ENCODE measurements around the gene NLRC5.
"Not testable (repeated sequence)": the region's sequence is repeated elsewhere in the genome, so short reads cannot be mapped to it uniquely, and the experiment has no call there.

NLRC5 gene

DNA sequence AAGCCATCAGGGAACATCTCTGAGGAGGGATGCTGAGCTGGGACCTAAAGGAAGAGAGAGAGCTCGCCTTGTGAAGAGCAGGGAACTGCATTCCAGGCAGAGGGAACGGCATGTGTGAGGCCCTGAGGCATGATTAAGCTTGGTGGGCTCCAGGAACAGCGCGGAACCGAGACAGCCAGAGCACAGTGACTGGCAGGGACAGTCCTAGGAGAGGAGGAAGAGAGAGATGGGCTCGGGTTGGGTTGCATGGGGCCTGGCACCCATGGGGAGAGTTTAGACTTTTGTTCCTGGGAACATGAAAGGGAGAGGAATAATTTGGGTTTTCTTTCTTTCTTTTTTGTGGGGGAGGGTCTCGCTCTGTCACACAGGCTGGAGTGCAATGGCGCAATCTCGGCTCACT, 63.8 kb downstream of the NLRC5 start:
- DNase-seq: no peak

DNA sequence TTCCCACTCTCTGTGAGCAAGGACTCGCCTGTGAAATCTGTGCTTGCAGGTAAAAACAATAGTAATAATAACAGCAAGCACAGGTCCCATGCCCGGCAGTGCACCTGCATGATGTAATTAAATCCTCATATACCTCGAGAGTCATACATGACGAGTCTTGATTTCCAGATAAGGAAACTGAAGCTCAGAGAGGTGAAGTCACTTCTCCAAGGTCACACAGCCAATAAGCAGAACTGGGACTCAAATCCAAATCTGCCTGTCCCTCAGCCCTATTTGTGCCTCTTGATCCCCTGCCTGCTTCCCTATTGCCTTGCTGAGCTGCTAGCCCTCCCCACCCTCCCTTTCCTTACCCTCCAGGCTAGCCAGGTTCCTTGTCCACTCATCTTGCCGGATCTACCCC, 65.0 kb downstream of the NLRC5 start:
- DNase-seq: no peak

DNA sequence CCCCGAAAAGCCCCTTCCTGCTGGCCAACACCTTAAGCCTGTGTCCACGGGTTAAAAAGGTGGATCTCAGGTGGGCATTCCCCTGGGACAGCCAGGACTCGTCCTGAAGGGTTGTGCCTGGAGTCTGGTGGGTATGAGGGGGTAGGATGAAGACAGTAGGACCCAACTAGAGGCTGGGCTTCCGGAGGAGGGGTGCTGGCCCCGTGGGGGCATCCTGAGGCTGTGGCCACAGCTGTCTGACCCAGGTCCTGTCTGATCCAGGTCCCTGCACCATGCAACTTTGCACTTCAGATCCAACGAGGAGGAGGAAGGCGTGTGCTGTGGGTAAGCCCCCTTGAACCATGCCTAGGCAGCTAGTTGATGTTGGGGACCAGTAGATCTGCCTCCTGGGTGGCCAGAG, 65.4 kb downstream of the NLRC5 start:
- DNase-seq: no peak

DNA sequence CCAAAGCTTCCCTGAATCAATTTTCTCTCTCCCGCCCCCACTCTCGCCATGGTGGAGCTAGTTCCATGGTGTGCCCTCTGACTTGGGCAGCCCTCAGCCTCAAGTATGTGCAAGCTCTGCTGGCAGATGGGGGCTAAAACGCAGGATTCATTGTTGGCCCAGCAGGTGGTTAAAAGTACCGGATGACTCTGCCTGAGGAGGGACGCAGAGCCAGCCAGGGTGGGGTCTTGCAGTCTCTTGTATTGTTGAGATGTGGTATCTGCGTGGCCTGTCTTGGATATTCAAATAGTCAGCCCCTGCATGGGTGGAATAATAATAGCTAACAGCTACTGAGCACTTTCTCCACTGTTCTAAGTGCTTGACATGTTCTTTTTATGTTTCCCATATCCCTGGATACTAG, 66.3 kb downstream of the NLRC5 start:
- DNase-seq: no peak

- no peak for DNase-seq
These were observed 69.0 kb downstream of the NLRC5 start for GRCh38 chr16:57058291-57058861.

DNA sequence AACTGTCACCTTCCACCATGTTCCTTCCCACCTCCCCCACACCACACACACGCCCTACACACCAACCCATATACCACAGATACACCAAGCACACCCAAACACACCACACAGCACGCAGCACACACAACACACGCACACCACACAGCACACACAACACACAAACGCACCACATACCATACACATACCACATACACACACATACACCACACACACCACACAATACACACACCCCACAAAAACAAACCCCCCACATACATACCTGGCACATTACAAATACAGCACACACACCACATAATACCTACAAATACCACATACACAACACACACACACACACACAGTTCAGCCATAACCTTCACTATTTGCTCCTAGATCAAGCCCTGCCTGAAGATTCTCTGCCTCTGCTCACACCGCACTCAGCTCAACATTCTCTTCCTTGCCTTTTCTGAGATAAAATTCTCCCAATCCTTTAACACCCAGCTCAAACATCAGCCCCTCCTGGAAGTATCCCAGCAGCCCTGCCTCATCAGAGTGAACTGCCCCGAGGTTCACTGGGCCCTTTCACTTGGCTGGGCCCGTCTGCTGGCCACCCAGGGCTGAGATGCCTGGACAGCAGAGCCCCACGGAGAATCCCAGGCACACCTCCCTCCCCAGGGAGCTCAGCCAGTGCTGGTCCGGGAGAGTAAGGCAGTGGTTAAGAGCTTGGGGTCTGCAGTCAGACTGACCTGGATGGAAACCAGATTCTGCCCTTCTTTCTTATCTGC, 71.1 kb downstream of the NLRC5 start:
- DNase-seq: no peak

DNA sequence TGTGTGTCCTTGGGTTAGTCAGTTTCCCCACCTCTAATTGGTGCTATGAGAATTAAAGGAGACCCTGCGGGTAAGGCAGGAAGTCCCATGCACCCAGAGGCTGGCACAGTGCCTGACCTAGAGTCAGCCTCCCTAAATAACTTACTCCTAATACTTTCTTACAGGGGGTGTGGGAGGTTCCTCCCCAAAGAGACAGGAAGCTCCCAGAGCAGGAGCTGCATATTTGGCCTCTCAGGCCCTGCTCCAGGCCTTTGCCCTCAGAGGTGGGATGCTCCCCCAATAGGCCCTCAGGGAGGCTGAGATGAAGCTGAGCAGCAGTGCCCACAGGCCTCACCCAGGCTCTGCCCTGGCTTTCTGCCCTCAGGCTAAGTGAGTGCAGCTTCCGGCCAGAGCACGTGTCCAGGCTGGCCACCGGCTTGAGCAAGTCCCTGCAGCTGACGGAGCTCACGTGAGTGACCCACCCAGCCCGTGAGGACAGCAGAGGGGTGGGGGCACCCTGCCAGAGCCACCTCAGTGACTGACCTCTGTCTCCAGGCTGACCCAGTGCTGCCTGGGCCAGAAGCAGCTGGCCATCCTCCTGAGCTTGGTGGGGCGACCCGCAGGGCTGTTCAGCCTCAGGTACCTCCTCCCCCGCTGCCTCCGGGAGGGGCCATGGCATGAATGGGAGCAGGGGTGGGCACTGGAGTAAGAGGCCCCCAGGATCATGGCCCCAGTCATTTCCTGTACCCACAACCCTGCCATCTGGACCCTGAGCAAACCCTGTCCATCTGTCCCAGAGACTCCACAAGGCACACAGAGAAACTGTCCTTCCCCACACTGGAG, 71.9 kb downstream of the NLRC5 start:
- DNase-seq: no peak

DNA sequence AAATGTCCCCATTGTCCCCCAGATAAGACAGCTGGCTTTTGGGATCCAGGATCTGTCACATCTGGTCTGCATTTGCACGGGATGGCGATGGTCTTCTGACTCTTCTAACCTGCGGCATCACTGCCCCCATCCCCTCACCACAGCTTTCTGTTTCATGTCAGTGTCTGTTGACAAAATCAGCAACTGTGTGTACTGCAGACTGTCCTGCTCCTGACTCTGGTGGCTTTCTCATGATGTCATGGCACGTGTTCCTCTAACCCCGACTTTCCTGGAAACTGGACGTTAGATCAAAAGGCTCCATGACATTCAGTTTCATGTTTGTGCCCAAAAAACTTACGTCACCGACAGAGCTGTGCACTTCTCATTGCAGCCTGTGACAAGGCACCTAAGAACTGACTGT, 73.0 kb downstream of the NLRC5 start:
- no peak for DNase-seq

DNA sequence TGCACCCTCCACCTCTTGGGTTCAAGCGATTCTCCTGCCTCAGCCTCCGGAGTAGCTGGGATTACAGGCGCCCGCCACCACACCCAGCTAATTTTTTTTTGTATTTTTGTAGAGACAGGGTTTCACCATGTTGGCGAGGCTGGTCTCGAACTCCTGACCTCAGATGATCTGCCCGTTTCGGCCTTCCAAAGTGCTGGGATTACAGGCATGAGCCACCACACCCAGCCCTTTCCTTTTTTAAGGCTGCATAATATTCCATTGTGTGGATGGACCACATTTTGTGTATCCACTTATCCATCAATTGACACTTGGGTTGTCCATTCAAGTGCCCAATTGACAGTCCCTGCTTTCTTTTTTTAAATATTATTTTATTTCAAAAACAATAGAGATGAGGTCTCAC, 73.8 kb downstream of the NLRC5 start:
- not testable (repeated sequence) for DNase-seq

DNA sequence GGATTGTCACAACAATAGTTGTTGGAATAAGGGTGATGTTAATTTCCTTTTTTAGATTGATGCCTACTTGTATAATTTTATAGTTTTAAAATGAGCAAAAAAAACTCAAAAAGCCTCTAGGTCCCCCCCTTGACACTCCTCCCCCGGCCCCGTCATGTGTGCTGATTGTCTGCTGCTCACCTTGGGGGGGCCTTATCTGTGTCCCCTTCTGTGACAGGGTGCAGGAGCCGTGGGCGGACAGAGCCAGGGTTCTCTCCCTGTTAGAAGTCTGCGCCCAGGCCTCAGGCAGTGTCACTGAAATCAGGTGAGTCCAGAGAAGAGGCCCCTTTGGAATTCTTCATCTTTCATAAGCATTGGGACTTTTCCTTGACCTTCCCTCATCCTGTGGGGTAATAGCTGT, 75.6 kb downstream of the NLRC5 start:
- no peak for DNase-seq

- no peak for DNase-seq
These were observed 77.3 kb downstream of the NLRC5 start for GRCh38 chr16:57066625-57067024.

- DNase-seq: no peak
These were observed 78.0 kb downstream of the NLRC5 start for GRCh38 chr16:57067347-57067746.

- DNase-seq: no peak
These were observed 79.7 kb downstream of the NLRC5 start for GRCh38 chr16:57069053-57069452.

DNA sequence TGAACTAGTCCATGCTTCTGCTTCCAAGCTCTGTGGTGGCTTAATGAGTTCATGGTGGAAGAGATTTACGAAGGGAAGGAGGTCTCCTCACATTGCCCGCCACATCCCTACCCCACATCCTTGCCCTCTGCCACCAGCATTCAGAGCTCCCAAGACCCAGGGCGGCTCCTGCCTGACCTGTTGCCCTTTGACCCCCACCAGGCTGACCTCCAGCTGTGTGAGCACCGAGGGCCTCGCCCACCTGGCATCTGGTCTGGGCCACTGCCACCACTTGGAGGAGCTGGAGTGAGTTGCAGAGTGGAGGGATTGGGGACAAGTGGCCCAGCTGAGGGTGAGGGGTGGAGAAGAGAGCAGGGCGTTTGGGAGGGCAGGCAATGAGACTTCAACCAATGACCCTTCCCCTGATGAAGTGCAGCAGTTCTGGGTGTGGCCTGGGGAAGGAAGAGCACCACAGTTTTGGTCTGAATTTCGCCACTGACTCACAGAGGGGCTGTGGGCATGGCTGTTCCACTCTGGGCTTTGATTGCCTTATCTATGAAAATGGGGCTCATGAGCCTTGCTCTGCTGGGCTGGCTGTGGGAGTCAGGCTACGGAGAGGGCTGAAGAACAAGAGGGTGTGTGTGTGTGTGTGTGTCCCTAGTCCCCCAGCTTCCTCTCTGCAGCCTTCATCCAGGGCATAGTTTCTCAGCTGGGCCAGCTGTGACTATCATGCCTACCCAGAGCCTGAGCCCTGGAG, 80.4 kb downstream of the NLRC5 start:
- DNase-seq: no peak

DNA sequence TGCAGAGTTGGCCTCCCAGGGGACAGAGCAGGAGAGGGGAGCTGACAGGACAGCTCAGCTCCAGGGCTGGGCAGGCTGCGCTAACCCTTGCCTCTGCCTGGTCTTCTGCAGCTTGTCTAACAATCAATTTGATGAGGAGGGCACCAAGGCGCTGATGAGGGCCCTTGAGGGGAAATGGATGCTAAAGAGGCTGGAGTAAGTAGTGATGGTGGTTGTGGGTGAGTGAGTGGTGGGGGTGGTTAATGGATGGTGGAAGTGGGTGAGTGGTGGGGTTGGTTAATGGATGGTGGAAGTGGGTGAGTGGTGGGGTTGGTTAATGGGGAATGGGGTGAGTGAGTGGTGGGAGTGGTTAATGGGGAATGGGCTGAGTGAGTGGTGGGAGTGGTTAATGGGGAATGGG, 81.1 kb downstream of the NLRC5 start:
- DNase-seq: no peak

DNA sequence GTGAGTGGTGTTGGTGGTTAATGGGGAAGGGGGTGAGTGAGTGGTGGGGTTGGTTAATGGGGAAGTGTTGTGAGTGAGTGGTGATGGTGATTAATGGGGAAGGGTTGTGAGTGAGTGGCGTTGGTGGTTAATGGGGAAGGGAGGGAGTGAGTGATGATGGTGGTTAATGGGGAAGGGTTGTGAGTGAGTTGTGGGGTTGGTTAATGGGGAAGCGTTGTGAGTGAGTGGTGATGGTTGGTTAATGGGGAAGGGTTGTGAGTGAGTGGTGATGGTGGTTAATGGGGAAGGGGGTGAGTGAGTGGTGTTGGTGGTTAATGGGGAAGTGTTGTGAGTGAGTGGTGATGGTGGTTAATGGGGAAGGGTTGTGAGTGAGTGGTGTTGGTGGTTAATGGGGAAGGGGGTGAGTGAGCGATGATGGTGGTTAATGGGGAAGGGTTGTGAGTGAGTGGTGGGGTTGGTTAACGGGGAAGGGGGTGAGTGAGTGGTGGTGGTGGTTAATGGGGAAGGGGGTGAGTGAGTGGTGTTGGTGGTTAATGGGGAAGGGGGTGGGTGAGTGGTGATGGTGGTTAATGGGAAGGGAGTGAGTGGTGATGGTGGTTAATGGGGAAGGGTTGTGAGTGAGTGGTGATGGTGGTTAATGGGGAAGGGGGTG, 81.8 kb downstream of the NLRC5 start:
- DNase-seq: not testable (repeated sequence)

DNA sequence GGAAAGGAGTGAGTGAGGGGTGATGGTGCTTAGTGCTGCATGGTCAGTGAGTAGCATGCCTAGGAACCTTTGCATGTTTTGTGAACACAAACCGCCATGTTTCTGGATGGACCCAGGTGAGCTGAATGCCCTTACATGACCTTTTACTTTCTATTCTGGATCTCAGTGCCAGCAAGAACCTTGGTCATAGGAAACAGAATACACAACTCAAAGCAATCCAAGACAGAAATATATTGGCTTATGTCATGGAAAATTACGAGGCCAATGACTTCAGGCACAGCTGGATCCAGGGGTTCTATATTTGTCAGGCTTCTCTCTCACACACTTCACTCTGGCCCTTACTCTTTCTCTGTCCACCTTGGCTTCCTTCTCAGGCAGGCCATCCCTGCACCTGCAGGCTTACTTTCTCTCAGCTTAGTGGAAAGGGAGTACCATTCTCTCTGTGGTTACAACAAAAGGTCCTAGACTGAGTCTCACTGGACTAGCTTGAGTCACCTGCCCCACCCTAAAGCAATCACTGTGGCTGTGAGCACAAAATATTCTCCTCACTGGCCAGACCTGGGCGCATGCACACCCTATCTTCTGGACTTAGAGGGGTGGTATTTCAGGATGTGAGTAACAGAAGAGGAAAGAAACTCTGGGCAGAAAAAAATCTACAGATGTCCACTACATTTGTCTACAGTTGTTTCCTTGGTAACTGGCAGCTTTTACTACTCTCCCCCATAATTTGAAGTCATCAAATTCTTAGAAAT, 82.7 kb downstream of the NLRC5 start:
- DNase-seq: no peak

DNA sequence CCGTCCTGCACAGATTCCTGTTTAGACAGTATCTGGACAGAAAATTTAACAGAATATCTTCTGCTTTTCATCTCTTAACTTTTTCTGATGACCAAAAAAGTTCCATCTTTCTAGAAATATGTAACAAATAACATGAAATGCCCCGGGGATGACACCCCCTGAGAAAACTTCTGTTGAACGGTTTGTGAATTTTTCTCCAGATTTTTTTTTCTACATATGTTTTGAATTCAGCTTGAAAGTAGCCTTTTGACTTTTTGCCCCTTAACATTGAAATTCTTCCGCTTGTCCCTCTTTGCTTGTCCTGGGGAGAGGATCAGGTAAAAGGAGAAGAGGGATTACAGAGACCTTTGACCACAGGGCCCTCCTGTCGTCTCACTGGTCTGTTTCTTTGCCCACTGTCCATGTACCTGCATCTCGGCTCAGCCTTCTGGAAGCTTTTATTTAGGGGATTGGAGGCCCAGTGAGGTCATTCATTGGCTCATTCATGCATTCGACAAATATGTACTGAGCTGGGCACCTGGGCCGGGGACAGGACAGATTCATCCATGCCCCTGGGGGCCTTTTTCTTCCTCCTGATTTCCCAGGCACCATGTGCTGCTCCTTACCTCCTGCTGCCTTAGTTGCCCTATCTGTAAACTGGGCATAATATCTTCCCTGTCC, 83.4 kb downstream of the NLRC5 start:
- no peak for DNase-seq

DNA sequence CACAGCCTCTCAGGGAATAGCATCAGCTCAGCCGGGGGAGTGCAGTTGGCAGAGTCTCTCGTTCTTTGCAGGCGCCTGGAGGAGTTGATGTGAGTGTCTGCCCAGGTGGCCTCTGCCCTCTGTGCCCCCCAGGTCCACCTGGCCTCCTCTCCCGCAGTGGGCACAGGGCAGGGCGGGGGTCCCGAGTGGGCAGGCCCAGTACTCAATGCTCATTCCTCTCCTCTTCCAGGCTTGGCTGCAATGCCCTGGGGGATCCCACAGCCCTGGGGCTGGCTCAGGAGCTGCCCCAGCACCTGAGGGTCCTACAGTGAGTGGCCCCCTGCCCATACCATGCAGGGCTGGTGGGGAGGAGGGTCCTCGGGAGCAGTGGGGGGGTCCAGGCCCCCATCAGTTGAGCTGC, 88.4 kb downstream of the NLRC5 start:
- DNase-seq: no peak

- no peak for DNase-seq
These were observed 92.4 kb downstream of the NLRC5 start for GRCh38 chr16:57081744-57082143.

DNA sequence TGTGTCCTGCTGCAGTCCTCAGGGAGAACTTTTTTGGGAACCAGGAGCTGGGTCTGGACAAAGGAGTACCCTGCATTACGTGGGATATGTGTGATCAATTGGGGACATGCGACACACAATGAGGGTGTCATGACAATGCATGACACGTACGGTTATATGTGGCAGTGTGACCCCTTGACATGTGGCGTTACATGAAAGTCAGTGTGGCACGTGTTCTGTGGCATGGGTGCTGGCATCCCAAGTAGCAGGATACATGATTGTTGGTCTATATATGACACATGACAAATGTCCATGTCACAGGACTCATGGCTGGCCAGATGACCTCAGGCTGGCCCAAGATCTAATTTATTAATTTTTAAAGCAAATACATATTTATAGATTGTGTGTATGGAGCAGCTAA, 93.3 kb downstream of the NLRC5 start:
- no peak for DNase-seq

Measured in NCI-H774 (cell line).